ENCODE data around the gene NYAP2.

Gene NYAP2

DNA sequence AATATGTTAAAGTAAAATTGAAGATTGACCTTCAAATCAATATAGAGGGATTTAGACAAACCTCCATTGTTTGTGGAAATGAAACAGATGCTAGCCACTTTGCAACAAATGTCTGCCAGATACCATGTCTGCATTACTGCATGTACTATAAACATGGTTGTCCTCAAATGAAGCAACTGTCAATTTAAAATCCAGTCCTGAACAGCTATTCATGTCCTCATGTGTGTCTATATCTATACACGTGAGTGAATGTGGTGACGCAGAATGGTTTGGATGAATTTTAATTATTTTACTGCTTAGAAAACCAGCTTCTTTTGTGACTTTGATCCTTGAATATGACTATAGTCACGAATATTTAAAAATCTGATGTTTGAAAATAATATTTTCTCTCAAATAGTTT is 71.5 kb downstream of the NYAP2 start:
- no peak overlapping the region for H3K4me3 ChIP-seq
- H3K27ac ChIP-seq: no peak overlapping the region

DNA sequence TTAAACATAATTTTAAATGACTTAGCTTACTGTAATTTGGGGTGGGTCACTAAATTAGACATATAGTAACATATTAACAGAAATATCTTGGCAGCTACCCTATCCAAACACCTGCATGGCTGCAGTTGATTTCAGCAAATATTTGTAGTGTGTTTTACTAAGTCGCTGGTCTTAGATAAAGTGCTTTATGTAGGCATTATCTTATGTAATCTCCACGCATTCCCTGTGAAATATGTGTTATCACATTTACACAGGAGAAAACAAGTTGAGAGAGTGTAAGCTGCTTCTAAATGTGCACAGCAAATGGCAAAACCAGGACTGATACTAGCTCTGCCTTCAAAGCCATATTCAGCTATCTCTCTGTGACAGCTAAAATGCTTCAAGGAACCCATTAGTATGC is 72.0 kb downstream of the NYAP2 start:
- no peak overlapping the region for H3K27ac ChIP-seq
- no peak overlapping the region for H3K4me3 ChIP-seq

DNA sequence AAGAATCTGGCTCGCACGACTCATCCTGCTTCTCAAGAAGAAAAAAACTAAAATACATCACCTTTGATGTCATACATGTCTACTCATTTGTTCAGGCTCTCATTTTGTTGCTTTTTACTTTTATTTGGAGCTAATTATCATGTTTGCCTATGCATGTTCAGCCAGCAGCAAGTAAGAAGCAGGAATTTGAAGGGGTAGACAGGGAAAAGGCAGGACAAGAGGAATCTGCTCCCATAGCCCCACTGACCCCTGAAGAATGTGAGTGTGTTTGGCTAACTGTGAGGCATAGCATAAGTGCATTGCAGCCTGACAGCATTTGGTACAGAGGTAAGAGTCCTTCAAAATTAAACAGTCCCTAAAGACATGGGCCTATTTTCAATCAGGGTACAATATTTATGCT is 72.7 kb downstream of the NYAP2 start:
- H3K27ac ChIP-seq: no peak overlapping the region
- H3K4me3 ChIP-seq: no peak overlapping the region

DNA sequence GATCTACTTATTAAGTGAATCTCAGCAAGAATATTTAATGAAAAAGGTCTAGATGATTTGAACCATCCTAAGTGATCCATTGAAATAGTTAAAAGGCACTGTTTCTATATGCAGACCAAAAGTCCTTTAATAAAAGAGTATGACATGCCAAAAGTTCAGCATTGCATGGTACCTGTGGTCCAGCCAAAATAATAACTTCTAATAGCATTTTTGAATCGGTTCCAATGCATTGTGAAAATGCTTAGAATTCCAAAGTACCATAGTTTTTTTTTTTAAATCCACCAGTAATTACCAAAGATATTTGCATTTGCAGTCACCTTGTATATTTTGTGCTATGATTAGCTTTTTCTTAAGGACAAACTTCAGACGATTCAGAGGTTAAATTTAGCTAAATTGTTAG is 79.9 kb downstream of the NYAP2 start:
- H3K27ac ChIP-seq: no peak overlapping the region
- H3K4me3 ChIP-seq: no peak overlapping the region

DNA sequence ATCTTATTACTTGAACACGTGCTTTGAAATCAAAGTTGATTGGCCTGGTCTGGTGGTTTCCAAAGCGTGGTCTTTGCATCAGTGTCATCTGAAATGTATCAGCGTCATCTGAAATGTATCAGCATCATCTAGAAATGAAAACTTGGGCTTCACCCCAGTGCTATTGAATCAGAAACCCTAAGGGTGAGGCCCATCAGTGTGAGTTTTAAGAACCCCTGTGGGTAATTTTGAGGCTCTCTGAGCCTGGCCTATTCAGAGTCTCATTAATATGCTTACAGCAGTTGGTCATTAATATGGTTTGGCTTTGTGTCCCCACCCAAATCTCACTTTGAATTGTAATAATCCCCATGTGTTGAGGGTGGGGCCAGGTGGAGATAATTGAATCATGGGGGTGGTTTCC is 85.2 kb downstream of the NYAP2 start:
- Histone ChIP-seq H3K4me3 (no peak overlapping the region), H3K27ac (no peak overlapping the region)

DNA sequence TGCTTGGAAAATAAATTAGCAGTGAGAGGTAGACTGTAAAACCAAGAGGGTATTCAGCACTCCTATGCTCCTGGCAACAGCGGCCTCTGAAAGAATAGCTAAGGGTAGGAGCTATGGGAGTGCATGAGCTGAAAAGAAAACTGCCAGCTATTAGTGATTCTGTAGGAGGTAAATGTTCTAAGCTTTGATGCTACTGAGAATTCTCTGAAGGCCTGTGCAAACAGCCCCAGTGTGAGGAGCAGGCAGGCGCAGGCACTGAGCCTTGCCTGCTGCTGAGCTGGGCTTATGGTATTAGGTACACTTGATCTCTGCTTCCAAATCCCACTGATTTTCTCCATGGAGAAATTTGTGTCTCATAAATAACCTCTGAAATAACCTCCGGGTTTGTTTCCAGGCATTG is 86.7 kb downstream of the NYAP2 start:
- no peak overlapping the region for H3K27ac ChIP-seq

DNA sequence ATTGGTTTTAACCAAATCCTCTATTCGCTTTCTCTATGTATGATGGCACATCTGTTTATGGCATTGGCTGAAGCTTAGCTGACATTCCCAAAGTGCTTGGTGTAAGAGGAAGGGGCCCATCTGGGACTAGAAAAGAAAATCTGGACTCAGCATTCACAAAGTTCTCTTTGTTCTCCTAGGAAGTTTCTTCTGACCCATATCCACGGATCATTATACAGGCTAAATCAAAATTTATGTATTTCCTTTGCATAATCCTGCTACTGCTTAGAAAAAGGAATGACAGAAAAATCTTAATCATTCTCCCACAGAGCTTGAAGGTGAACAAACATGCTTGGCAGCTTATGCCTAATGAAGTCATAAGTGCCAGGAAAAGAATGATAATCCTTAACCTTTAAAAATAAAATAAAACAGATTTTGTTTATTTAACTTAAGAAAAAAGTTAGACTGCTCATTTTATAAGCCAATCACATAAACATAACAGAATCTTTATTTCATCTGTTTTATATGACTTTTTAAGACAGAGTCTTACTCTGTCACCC is 88.4 kb downstream of the NYAP2 start:
- Histone ChIP-seq H3K4me3 (no peak overlapping the region), H3K27ac (no peak overlapping the region)

More for the DNA sequence above, 86.7 kb downstream of the NYAP2 start:
- no peak overlapping the region for H3K4me3 ChIP-seq

DNA sequence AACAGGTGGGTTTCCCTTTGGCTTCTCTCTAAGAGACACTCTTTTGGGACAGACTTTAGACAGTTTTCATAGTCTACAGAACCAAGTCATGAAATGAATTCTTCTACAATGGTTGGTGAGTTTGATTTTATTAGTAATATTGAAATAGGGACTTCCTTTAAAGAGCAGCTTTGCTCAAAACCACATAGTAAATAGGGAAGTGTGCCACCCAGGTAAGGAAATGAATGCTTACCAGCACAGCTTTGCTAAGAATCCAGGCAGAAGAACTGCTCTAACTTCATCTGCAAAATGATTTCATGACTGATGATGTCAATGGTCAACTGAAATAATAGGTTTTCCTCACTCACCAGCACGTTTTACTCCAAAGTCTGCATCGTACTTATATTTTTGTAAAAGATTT is 89.2 kb downstream of the NYAP2 start:
- no peak overlapping the region for H3K4me3 ChIP-seq

DNA sequence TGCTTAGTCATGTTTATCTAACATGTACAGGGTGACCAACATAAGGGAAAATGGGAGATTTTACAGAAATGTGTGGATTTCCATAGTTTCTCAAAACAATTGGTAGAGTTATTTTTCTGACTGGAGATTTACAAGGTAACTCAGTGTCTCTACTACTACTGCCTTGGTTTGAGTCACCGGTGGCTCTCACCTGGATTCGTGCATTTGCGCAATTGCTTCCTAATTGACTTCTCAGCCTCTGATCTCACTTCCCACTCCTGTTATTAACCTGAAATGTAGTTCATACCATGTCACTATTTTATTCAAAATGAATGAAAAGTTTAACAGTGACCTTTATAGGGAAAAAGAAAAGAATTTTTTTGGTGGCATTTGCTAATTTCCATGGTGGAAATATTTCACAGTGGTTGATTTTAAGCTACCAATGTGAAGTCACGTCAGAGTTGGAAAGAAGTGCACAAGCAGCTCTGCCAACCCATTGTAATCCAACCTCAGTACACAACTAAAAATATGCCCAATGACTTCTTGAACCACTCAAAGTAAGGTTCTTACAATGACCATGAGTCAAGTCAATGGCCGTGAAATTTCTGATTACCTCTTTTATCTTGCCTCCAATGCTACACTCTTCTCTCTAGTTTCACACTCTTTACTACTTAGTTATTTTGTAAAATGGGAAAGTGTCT is 94.0 kb downstream of the NYAP2 start:
- Histone ChIP-seq H3K4me3 (no peak overlapping the region), H3K27ac (no peak overlapping the region)

More for the DNA sequence above, 89.2 kb downstream of the NYAP2 start:
- no peak overlapping the region for H3K27ac ChIP-seq

DNA sequence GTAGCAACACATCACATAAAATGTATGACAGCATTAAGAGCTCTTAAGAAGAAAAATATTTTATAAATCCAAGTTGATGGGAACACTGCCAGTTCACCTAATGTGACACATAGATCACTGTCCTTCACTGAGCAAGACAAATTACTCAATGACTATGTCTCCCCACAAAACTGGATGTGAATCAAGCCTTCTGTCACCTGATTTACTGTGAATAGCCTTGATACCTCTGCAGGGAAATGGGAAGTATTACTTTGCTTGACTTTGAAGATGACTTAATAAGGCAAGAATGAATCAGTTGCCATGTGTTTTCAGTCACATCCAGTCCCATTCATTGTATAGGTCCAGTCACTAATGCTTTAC is 94.6 kb downstream of the NYAP2 start:
- no peak overlapping the region for H3K4me3 ChIP-seq
- H3K27ac ChIP-seq: no peak overlapping the region

DNA sequence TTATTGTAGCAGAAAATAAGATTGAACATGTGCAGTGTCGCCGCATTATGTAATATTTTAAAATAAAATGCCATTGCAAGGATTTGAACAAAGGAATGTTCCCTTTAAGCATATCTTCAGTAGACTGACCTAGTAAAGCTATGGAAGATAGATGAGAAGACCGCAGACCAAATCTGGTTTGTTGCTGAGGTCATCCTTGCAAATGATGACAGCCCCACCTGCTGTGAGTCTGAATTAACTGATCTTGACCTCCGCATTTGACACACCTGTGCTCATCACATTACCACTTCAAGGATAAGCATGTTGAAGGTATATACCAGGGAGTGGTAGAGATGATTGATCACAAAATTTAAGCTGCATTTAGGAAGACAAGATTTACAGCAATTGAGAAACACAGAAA is 96.2 kb downstream of the NYAP2 start:
- no peak overlapping the region for H3K27ac ChIP-seq
- no peak overlapping the region for H3K4me3 ChIP-seq

DNA sequence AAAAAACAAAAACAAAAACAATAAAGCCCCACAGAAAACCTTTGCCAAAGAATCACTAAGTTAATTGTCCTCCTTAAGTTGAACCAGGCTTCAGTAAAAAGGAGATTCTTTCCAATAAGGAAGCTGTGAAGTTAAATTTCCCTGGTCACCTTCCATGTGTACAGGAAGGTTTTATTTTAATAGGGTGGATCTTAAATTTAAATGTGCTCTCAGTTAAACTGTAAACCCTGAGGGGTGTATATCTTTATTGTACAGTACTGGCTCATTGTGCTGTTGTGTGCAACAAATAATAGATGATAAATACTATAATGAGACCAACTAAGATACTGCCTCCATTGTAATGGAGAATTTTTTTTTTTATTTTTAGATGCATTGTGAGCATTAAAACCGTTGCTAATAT is 97.1 kb downstream of the NYAP2 start:
- no peak overlapping the region for H3K27ac ChIP-seq
- no peak overlapping the region for H3K4me3 ChIP-seq

DNA sequence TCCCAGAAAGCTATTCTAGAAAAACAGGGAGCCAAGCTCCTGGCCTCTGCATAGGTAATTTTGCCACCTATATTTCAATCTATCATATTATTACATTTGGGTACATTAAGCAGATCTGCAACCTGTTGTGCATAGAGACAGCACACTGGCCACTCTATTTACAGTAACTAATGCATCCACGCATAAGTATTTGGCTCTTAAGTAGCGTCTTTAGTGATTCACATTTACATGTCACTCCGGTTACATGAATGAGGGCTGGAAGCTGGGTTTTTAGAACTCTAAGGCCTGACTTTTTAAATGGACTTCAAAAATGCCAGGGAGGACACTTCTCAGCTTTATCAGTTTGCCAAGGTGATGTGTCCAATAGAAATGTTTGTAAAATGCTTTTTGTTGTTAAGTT is 97.7 kb downstream of the NYAP2 start:
- Histone ChIP-seq H3K4me3 (no peak overlapping the region), H3K27ac (no peak overlapping the region)

DNA sequence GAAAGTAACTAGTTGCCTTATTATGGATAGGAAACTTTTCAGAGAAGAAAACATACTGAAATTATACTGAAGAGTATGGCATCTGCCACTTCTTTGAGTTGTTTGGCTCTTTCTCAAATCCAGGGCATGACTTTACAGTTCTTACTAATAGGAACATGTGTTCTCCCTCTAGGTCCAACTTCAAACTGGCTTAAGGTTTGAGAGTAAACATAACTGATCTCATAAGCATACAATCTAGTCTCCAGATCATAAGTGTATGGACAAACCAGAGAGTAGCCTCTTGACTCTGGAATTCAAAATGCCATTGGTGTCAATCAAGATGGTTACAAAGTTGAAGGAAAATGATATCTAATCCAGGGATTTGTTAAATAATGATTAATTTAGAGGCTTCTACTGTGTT is 101.5 kb downstream of the NYAP2 start:
- no peak overlapping the region for H3K27ac ChIP-seq
- no peak overlapping the region for H3K4me3 ChIP-seq

DNA sequence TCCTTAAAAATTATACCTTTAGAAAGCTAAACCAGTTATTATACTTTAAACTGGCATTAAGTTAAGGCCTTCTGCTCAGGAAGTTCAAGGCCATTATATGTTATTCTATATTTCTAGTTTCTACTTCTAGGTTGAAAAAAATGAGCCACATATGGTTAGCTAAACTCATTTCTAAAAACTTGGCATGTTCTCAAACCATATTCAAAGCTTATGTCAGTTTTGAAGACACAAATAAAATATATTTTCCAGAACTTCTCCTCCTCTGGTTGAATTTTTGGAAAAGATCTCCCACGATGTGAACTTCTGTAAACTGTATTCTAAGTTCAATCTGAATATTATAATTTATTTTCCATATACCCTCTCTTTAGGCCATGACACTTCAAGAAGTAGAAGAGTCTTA is 103.5 kb downstream of the NYAP2 start:
- no peak overlapping the region for H3K27ac ChIP-seq
- no peak overlapping the region for H3K4me3 ChIP-seq

DNA sequence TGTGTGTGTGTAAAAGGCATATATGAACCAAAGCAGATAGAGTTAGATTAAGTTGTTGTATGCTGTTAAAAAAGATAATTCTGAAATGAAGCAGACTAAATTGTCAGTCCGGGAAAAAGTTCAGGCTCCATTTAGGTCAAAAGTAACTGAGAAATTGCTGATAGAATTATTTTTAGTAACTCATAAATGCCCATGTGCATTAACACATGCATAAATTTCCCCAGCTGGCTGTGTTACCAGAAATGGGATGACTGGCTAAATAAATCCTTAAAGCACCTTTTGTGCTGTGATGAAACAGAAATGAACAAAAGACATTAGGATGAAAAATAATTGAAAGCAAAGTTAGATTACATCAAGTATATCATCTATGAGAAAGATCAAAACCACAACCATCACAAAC is 111.3 kb downstream of the NYAP2 start:
- Histone ChIP-seq H3K4me3 (no peak overlapping the region), H3K27ac (no peak overlapping the region)

DNA sequence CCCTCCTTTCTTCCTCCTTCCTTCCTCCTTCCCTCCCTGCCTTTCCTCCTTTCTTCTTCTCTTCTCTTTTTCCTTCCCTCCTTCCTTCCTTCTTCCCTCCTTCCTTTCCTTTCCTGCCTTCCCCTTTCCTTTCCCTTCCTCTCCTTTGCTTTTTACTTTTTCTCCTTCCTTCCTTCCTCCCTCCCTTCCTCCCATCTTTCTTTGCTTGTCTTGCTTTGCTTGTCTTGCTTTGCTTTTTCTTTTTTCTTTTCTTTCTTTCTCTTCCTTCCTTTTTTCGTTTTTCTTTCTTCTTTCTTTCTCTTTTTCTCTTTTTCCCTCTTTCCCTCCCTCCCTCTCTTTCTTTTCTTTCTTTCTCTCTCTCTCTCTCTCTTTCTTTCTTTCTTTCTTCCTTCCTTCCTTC is 113.0 kb downstream of the NYAP2 start:
- Histone ChIP-seq H3K27ac (no peak overlapping the region), H3K4me3 (no peak overlapping the region)

DNA sequence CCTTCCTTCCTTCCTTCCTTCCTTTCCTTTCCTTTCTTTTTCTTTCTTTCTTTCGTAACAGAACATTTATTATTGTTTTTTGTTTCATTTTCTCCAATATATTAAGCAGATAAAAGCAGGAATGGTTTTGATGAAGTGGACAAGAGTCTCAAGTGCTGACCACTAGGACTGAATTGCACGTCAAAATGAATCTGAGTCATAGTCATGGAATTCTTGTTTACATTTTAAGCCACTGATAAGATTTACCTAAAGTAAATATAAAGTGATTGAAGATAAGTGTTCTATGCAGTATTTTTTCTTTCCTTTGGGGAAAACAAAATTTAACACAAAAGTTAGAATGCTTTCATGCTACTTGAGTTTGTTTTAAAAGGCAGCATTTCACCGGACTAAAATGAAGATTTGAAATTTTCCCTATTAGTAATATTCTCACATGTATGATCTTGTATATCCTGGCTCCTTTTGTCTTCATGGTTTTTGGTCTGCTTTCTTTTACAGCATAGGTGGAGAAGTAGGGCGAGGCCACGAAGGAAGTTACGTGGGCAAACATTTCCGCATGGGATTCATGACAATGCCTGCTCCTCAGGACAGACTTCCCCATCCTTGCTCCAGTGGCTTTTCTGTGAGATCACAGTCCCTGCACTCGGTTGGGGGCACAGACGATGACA is 113.5 kb downstream of the NYAP2 start:
- H3K4me3 ChIP-seq: no peak overlapping the region
- H3K27ac ChIP-seq: no peak overlapping the region

DNA sequence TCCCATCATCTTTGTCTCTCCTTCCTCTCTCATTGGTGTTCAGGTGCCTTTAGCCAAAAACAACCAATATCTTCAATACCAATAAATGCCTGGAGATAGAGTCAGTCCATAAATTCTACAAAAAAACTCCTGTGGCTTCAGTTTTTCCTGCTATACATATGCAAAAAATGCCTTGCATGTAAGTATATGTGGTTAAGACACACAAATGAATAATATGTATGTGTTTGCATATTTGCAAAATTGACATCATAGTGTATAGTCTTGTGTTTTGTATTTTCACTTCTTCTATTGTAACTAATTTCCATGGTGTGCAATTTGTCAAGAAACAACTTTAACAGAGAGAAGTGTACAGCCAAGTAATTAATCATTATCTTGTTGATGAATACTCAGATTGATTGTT is 115.5 kb downstream of the NYAP2 start:
- no peak overlapping the region for H3K27ac ChIP-seq

DNA sequence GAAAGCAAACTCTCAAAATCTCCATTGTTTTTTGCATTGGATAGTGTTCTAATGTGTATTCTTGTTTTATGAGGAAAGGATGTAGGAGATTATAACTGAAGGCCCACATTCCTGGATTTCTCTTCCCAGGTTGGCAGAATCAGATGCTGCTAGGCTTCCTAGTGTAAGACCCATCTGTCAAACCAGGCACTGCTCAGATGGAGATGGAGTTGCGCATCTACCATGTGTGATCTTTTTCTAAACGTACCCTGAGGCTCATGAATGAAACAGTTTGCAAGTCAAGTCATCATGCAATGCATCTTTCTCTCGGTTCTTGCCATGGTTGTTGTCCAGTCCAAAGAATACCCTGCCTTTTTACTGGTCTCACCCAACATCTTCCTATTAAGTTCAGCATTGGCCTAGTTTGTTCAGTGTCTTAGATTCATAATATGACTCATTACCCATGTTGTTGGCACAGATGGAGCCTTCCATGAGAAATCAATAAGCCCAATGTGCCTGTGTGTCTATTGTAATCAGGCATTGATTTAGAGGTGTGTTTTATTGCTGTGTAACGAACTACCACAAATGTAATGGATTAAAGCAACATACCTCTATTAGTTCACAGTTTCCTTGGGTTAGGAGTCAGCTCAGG is 127.4 kb downstream of the NYAP2 start:
- Histone ChIP-seq H3K4me3 (no peak overlapping the region), H3K27ac (no peak overlapping the region)

More for the DNA sequence above, 115.5 kb downstream of the NYAP2 start:
- H3K4me3 ChIP-seq: no peak overlapping the region

DNA sequence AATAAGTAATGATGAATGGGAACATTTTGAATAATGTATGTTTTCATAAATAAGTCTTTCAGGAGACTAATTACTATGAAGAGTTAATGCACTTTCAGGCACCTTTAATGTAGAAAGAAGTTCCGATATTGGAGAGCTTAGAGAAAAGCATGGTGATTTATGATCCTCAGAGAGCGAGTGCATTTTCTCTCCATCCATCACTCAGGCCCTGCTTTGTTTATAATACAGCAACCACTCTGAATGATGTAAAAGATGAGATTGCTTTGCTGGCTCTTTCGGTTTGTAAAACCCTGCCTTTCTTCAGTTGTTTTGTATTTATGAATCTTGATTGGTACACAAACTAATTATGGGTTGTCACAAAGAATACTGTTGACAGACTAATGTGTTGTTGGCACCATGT is 132.0 kb downstream of the NYAP2 start:
- no peak overlapping the region for H3K27ac ChIP-seq
- H3K4me3 ChIP-seq: no peak overlapping the region
